ENCODE results near the gene NPAS3.

DNA sequence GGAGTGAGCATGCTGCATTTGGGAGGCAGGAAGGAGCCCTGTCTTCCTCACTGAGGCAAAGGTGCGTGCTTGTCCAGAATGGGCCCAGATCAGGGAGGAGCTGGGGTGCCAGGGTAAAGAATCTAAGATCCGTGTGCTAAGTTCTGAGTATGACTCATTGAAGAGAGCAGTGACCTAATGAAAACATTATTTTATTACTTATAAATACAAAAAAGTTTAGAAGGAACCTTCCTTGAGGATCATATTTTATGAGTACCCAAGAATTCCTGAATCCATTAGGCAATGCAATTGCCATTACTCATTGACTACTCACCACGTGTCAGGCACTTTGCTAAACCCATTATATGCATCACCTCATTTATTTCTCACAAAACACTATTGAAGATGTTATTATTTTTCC lies 747.5 kb downstream of the NPAS3 start:
- TF ChIP-seq, protein P1, sequence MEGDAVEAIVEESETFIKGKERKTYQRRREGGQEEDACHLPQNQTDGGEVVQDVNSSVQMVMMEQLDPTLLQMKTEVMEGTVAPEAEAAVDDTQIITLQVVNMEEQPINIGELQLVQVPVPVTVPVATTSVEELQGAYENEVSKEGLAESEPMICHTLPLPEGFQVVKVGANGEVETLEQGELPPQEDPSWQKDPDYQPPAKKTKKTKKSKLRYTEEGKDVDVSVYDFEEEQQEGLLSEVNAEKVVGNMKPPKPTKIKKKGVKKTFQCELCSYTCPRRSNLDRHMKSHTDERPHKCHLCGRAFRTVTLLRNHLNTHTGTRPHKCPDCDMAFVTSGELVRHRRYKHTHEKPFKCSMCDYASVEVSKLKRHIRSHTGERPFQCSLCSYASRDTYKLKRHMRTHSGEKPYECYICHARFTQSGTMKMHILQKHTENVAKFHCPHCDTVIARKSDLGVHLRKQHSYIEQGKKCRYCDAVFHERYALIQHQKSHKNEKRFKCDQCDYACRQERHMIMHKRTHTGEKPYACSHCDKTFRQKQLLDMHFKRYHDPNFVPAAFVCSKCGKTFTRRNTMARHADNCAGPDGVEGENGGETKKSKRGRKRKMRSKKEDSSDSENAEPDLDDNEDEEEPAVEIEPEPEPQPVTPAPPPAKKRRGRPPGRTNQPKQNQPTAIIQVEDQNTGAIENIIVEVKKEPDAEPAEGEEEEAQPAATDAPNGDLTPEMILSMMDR (IDR thresholded peaks at IDR 0.05): no peak
- TF ChIP-seq POLR2A (IDR thresholded peaks at IDR 0.05): no peak
